ENCODE data around the gene CEACAM18. TPM values are rescaled to one million over a fixed set of nuclear protein-coding genes. Genes with fewer than 3 reads are reported as not detected.

CEACAM18 gene
- total RNA-seq, 1 donor from 2014 or later, result not detected

- H3K9me3 Mint-ChIP-seq (ENCODE audit: unreplicated experiment), result peaks cover 16% of the 10 kb centered on the region
- DNase-seq (ENCODE audit: low spot score), result no peak
- no peak overlapping the region for H3K27ac Mint-ChIP-seq (ENCODE audit: unreplicated experiment)
- no peak for TF ChIP-seq CTCF (IDR thresholded peaks at IDR 0.05; ENCODE audit: unreplicated experiment)
- H3K27me3 Mint-ChIP-seq (ENCODE audit: unreplicated experiment), result peaks cover 5% of the 10 kb centered on the region
- H3K36me3 Mint-ChIP-seq (ENCODE audit: low read depth, unreplicated experiment), result peaks cover 14% of the 10 kb centered on the region
- no peak overlapping the region for H3K4me3 Mint-ChIP-seq (ENCODE audit: unreplicated experiment)
- peaks cover 3% of the 10 kb centered on the region for H3K4me1 Mint-ChIP-seq (ENCODE audit: unreplicated experiment)
These were observed 29.3 kb downstream of the CEACAM18 start for GRCh38 chr19:51507640-51508058.

GRCh38 chr19:51508059-51508733, 29.9 kb downstream of the CEACAM18 start:
- Mint-ChIP-seq H3K36me3 (ENCODE audit: low read depth, unreplicated experiment) (peaks cover 9% of the 10 kb centered on the region), H3K4me1 (ENCODE audit: unreplicated experiment) (peaks cover 3% of the 10 kb centered on the region), H3K4me3 (ENCODE audit: unreplicated experiment) (no peak overlapping the region), H3K9me3 (ENCODE audit: unreplicated experiment) (peaks cover 16% of the 10 kb centered on the region), H3K27ac (ENCODE audit: unreplicated experiment) (no peak overlapping the region), H3K27me3 (ENCODE audit: unreplicated experiment) (peaks cover 5% of the 10 kb centered on the region)
- DNase-seq (ENCODE audit: low spot score), result no peak
- no peak for TF ChIP-seq CTCF (IDR thresholded peaks at IDR 0.05; ENCODE audit: unreplicated experiment)

GRCh38 chr19:51509823-51510660, 31.7 kb downstream of the CEACAM18 start:
- Mint-ChIP-seq H3K9me3 (ENCODE audit: unreplicated experiment) (peaks cover 6% of the 10 kb centered on the region), H3K4me1 (ENCODE audit: unreplicated experiment) (peaks cover 3% of the 10 kb centered on the region), H3K27ac (ENCODE audit: unreplicated experiment) (no peak overlapping the region), H3K4me3 (ENCODE audit: unreplicated experiment) (no peak overlapping the region), H3K27me3 (ENCODE audit: unreplicated experiment) (peaks cover 4% of the 10 kb centered on the region), H3K36me3 (ENCODE audit: low read depth, unreplicated experiment) (no peaks in the 10 kb centered on the region)
- no peak for TF ChIP-seq CTCF (IDR thresholded peaks at IDR 0.05; ENCODE audit: unreplicated experiment)
- no peak for DNase-seq (ENCODE audit: low spot score)

- Mint-ChIP-seq H3K27me3 (ENCODE audit: unreplicated experiment) (peaks cover under 1% of the 10 kb centered on the region), H3K9me3 (ENCODE audit: unreplicated experiment) (no peaks in the 10 kb centered on the region), H3K4me3 (ENCODE audit: unreplicated experiment) (no peak overlapping the region), H3K27ac (ENCODE audit: unreplicated experiment) (no peak overlapping the region), H3K4me1 (ENCODE audit: unreplicated experiment) (peaks cover 3% of the 10 kb centered on the region), H3K36me3 (ENCODE audit: low read depth, unreplicated experiment) (no peaks in the 10 kb centered on the region)
- TF ChIP-seq CTCF (IDR thresholded peaks at IDR 0.05; ENCODE audit: unreplicated experiment), result peak; percentile 55
- peak; percentile 30 for DNase-seq (ENCODE audit: low spot score)
These were observed 33.0 kb downstream of the CEACAM18 start for GRCh38 chr19:51511353-51511752.

DNA sequence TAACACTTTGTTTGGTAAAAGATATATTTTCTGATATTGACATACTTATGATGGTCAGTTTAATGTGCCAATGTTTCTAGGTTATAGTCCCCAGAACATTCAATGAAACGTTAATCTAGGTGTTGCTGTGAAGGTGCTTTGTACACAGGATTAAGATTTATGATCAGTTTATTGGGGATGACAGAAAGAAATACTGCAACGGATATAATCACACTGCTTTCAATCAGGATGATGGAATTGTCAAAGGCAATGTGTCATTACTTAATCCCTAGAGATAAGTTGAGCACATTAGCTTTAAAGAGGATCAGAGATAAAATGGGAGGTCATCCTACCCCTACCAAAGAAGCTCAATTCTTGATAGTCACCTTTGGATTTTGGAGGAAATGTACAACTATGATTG, 35.6 kb downstream of the CEACAM18 start:
- Mint-ChIP-seq H3K27me3 (ENCODE audit: unreplicated experiment) (no peaks in the 10 kb centered on the region), H3K27ac (ENCODE audit: unreplicated experiment) (no peak overlapping the region), H3K36me3 (ENCODE audit: low read depth, unreplicated experiment) (no peaks in the 10 kb centered on the region), H3K4me1 (ENCODE audit: unreplicated experiment) (no peaks in the 10 kb centered on the region), H3K4me3 (ENCODE audit: unreplicated experiment) (no peak overlapping the region), H3K9me3 (ENCODE audit: unreplicated experiment) (peaks cover 3% of the 10 kb centered on the region)
- TF ChIP-seq CTCF (IDR thresholded peaks at IDR 0.05; ENCODE audit: unreplicated experiment), result no peak
- DNase-seq (ENCODE audit: low spot score), result no peak
